ENCODE results near the gene DLGAP1.

- TF ChIP-seq EZH2phosphoT487 (IDR thresholded peaks at IDR 0.05; ENCODE audit: insufficient read depth, low read depth) (no peak), EZH2 (IDR thresholded peaks at IDR 0.05; ENCODE audit: insufficient read depth, poor library complexity, severe bottlenecking) (no peak)
Measured at GRCh38 chr18:3907955-3908354, 547.2 kb downstream of the DLGAP1 start.
